WTC11 (cell line): ENCODE data around the gene TNKS2.

ENCODE experiments used
- ATF1 ChIP-seq: sonication (generic); formaldehyde crosslinking; IDR thresholded peaks from 2 replicates; pipeline ENCODE4 v1.8.1; 2023; ENCODE audit warnings: mild to moderate bottlenecking, moderate library complexity, missing genetic modification reagents
- CREB1 ChIP-seq: sonication (generic); formaldehyde crosslinking; IDR thresholded peaks from 2 replicates; pipeline ENCODE4 v1.8.0; 2023; ENCODE audit warnings: mild to moderate bottlenecking, missing genetic modification reagents
- CTCF ChIP-seq: fragments of 200-600 bp; IDR thresholded peaks from 2 replicates; pipeline ENCODE4 v1.8.0; 2022; ENCODE audit warnings: antibody characterized with exemption
- HMGXB4 ChIP-seq: sonication (generic); formaldehyde crosslinking; IDR thresholded peaks from 2 replicates; pipeline ENCODE4 v1.8.1; 2023; ENCODE audit warnings: mild to moderate bottlenecking, moderate library complexity, missing genetic modification reagents
- IRF1 ChIP-seq: sonication (generic); formaldehyde crosslinking; IDR thresholded peaks from 2 replicates; pipeline ENCODE4 v1.8.0; 2023; ENCODE audit warnings: missing genetic modification reagents
- JUN ChIP-seq: sonication (generic); formaldehyde crosslinking; IDR thresholded peaks from 2 replicates; pipeline ENCODE4 v1.8.0; 2023; ENCODE audit warnings: mild to moderate bottlenecking, missing genetic modification reagents
- MXD4 ChIP-seq: fragments of 250-450 bp; sonication (Bioruptor Pico); IDR thresholded peaks from 2 replicates; pipeline ENCODE4 v1.8.0; 2021; ENCODE audit warnings: mild to moderate bottlenecking, moderate library complexity, borderline replicate concordance
- NFYB ChIP-seq: sonication (generic); formaldehyde crosslinking; conservative IDR thresholded peaks from 2 replicates; pipeline ENCODE4 v1.8.0; 2022; ENCODE audit warnings: low read depth, missing genetic modification reagents
- SP1 ChIP-seq: sonication (generic); formaldehyde crosslinking; conservative IDR thresholded peaks from 2 replicates; pipeline ENCODE4 v1.8.1; 2022; ENCODE audit warnings: missing genetic modification reagents
- ZNF317 ChIP-seq: sonication (generic); formaldehyde crosslinking; IDR thresholded peaks from 2 replicates; pipeline ENCODE4 v1.8.1; 2023; ENCODE audit warnings: low read depth, mild to moderate bottlenecking, moderate library complexity, missing genetic modification reagents, borderline replicate concordance
- TF ChIP-seq, protein P1 (sequence below): sonication (generic); formaldehyde crosslinking; IDR thresholded peaks from 2 replicates; pipeline ENCODE4 v1.8.1; 2023; ENCODE audit warnings: mild to moderate bottlenecking, missing genetic modification reagents

DNA sequence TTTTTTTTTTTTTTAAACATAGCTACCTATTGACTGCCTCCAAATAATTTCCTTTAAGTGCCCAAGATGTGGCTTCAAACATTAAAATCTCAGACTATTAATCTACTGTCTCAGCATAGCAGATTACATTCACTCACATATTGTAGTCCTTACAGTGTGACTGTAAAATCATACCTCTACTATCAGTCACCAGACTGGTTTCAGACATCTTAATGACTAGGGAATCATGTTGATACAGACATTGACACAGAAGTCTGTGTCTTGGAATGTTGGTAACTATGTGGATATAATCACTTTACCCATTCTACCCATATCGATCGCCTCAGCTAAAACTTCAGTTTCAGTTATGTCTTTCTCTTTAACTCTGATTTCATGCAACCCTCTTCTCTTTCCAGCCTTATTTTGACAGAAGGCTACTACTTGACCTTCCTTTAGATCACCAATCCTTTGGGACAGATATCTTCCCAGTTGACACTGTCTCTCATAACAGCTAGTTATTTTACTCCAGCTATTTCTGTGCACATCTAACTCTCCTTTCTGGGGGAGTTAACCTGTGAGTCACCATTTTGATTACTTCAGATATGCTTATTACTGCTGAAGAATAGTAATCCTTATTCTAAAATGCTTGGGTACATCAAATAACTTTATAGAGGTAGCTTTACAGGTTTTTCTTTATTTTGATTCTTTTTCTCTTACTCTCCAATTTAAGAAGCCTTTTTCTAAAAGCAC, 7.0 kb downstream of the TNKS2 start:
- no peak for TF ChIP-seq JUN (CRISPR knock-in tag)
- TF ChIP-seq CTCF = no peak
- TF ChIP-seq HMGXB4 (CRISPR knock-in tag) = no peak
- TF ChIP-seq CREB1 (CRISPR knock-in tag) = no peak
- no peak for TF ChIP-seq ATF1 (CRISPR knock-in tag)
- TF ChIP-seq, protein P1, sequence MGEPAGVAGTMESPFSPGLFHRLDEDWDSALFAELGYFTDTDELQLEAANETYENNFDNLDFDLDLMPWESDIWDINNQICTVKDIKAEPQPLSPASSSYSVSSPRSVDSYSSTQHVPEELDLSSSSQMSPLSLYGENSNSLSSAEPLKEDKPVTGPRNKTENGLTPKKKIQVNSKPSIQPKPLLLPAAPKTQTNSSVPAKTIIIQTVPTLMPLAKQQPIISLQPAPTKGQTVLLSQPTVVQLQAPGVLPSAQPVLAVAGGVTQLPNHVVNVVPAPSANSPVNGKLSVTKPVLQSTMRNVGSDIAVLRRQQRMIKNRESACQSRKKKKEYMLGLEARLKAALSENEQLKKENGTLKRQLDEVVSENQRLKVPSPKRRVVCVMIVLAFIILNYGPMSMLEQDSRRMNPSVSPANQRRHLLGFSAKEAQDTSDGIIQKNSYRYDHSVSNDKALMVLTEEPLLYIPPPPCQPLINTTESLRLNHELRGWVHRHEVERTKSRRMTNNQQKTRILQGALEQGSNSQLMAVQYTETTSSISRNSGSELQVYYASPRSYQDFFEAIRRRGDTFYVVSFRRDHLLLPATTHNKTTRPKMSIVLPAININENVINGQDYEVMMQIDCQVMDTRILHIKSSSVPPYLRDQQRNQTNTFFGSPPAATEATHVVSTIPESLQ (CRISPR knock-in tag) = no peak
- no peak for TF ChIP-seq MXD4 (CRISPR knock-in tag)
- no peak for TF ChIP-seq SP1
- no peak for TF ChIP-seq IRF1 (CRISPR knock-in tag)
- no peak for TF ChIP-seq NFYB (CRISPR knock-in tag)
- no peak for TF ChIP-seq ZNF317 (CRISPR knock-in tag)
